ENCODE measurements around the gene PEX14.

Gene PEX14

DNA sequence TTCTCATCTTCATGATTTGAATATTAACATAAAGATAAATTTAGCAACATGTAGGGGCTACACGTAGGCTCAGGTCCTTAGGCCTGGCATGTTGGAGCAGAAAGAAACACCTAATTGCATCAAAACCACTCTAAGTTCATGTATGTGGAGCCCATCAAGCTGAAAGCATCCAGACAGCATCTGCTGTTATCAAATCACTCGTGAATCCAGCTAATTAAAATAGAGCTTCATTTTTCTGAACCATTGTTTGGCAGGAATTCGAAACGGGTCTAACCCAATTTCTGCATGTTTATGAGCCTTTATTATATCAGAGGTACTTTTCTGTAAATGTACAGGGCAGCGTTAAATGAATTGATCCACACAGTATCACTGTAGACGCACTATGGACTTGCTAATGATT, 45.7 kb downstream of the PEX14 start:
- DNase-seq (ENCODE audit: low spot score): no peak

DNA sequence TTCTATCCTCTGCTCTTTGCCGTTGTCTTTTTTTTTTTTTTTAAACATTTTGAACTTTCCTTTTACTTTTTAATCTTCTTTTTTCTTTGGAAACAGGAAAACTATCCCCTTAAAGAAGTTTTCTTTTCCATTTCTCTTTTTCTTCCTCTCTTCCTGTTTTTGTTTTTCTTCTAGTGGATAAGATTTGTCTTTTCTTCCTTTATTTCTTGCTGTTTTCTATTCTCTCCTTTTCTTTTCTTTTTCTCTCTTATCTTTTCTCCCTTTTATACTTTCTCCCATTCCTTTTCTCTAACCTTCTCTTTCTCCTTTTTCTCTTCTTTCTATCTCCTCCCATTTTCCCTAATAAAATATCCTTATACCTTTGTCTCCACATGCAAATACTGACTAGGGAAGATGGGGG, 46.2 kb downstream of the PEX14 start:
- no peak for DNase-seq (ENCODE audit: low spot score)

DNA sequence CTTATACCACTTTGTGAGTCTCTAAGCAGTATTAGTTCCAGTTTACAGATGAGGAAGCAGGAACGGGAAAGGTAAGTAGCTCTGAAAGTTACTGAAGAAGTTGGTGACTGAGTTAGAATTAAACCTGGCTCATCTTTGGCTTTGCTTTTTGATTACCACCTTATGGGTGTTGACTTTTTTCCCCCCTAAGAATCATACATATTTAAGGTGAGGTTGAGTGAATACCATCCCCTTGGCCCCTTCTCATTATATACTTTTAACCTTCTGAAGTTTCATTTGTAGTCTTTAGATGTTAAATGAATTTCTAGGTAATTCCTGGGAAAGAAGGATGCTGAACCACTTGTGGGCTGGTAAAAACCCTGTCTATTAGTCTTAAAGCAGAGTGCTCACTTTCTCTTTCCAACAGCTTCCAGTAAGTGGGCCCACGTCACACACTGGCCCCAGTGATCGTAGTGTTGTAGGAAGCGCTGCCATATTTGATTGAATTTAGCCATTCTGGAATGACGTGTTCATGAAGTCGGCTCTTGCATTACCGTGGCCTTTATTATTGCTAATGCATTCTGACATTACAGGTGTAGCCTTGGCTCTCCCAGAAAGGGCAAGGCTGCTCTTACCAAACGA, 46.9 kb downstream of the PEX14 start:
- no peak for DNase-seq (ENCODE audit: low spot score)

DNA sequence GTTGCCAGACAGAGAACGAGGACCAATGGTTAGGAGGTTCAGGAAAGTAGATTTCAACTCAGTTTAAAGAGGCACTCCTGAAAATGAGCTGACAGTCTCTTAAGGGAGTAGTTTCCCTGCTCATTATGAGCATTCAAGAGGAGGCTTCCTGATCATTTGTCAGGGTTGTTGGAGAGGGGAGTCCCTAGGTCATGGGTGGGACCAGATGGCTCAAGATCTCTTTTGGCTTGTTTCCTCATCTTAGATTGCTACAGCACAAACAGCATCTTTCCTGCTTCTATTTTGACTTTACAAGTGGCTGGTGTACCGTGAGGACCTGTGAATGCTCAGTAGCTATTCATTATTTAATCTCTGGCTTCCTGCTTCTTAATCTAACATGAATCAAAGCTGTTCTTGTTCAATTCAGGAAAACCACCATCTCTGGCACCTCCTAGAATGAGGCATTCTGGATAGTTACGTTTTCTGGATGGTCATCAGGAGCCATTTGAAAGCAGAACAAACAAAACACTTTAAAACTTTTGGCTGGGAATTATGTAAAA, 47.6 kb downstream of the PEX14 start:
- DNase-seq (ENCODE audit: low spot score): no peak

DNA sequence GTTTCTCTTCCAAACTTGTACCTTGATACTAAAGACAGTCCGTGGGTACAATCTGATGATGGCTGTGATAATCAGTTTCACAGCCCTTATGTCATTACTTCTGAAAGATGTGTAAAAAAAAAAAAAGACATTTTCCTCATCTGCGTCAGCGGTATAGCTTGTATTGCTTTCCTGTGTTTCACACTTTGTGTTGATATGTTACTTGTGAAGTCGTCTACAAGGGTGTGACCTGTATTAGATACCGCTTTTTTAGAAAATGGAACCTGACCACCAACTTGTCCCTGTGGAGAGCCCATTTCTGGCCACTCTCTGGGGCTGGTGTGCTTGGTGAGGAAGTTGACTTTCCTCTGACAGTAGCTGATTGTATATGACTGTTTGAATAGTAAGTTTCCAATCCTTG, 50.5 kb downstream of the PEX14 start:
- no peak for DNase-seq (ENCODE audit: low spot score)

DNA sequence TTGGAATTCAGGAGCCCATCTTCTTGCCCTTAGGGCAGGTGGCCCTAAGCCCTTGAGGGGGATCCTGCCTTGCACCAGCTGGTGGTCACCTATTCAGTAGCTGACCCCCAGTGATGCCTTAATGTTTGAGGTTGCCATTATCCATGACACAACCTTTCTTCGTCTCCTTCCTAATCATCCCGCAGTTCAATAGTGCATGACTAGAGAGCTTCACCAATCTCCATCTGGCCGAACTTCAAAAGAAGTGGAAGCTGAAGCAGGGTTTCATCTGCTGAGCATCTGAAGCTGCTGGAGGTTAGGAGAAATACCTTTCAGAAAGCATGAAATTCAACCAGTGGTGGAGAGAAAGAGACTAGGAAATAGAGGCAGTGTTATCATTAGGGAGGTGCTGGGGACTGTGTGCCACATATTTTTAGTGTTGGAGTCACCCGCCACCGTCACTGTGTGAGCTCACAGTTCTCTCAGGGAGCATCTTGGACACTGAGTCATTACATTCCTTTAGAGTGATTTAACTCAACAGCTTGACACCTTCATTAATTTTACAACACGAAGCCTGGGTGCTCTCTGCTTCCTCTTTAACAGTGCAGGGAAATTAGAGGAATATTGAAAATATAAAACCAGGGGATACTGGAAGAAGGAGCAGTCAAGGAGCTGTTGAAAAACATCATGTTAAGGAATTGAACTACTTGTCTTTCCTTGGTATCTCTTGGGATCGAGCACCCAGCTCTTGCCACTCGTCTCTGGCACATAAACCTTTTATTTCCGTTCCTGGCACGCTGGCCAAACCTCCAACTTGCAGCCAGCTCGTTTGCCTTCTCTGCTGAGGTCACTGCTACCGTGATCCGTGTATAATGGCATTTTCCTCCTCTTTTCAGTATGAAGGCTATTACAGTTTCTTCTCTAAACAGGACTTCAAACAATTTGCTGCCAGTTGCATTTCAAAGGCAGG, 53.6 kb downstream of the PEX14 start:
- DNase-seq (ENCODE audit: low spot score): no peak

DNA sequence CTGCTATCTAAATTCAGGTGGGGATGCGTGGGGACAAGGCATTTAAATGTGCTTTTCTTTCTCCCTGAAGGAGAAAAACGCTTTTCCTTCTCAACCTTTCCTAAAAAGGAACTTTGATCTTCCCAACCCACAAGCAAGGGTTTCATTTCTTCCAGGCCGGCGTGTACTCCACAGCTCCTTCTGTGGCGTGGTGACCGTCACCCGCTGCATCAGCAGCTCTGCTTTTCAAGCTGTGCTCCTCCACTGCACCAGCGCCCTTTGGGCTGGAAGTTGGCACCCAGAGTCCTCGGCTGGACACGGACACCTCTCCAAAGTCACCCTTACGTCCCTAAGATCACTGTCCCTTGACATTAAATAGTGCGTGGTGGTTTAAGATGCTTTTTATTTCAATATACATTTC, 54.3 kb downstream of the PEX14 start:
- DNase-seq (ENCODE audit: low spot score): no peak

DNA sequence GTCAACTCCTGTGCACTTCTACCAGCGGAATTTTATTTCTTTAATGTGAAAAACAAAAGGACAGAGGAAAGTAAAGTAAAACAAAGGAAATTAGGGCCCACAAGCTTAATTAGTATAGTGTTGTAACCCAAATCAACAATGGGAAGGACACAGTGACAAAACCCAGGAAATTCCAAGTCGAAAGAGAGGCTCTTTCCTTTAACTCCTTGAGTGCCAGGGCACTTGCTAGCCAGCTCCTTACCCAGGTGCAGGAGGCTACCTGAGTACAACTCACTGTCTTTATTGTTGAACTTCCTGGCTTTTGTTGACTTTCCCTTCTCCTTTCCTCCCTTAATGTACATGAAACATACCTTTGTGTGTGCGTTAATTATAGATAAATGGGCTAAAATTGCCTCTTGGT, 55.0 kb downstream of the PEX14 start:
- DNase-seq (ENCODE audit: low spot score): peak; percentile 68

DNA sequence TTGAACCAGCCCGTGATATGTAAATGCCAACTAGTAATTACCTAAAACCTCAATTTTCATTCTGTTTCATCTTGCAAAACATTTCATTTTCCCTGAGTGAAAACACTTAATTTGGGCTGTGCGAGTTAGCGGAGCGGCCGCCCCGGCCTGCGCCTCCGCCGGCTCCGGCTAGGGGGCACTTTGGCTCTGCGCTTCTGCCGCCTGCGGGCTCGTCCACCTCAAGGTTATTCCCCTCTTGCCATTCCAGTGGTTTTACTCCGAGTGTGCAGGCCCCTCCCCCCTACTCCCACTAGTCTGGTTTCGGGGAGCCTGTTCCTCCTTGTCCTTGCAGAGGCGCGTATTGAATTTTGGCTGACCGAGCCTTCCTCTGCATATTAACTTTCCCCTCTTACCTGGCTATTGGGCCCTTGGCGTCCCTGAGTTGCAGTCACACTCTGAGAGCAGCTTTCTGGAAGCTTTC, 55.6 kb downstream of the PEX14 start:
- peak; percentile 84 for DNase-seq (ENCODE audit: low spot score)

DNA sequence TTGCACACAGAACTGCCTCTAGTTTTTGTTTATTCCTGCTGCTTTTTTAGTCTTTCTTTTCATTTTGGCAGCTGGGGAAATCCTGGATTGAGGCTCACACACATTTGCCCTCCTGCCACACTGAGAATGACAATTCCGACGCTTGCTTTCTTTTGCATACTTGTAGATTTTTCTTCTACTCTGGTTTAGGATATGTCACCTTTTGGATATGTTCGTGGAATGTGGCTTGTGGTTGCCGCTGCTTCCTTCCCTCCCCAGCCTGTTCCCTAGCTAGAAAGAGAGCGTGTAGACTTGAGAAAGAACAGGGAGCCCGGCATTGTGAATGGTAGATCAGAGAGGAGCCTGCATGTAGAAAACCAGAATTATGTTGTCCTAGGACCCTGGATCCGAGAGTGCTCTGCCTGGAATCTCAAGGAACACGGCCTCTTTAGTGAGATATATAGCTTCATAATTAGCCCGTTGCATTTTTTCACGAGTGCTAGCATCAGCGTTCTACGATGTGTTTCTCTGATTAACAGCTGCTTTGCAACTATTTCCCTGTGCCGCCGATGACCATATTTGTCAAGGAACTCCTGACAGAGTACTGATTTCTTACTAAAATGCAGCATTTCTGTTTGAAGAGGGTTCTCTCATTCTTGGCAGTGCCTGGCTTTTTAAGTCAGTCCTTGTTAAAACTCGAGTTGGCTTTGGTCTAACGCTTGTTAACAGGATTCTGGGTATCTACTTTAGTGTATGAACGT, 56.2 kb downstream of the PEX14 start:
- DNase-seq (ENCODE audit: low spot score): no peak

DNA sequence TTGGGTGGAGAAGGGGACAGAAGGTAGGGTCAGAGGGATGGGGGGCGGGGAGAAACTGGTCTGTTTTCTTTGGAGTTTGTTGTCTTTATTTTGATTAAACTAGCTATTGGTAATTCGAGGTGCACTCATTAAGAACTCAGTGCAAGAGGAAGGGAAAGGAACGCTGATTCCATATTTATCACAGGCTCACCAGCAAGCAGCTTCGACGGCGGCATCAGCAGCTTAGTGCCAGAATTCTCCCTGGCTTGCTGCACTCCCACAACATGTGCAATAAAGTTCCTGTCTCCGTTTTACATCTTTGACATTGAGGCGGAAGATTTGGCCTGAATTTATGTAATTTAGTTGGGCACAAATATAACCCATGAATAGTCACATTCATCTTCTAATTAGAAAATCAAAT, 57.6 kb downstream of the PEX14 start:
- no peak for DNase-seq (ENCODE audit: low spot score)

DNA sequence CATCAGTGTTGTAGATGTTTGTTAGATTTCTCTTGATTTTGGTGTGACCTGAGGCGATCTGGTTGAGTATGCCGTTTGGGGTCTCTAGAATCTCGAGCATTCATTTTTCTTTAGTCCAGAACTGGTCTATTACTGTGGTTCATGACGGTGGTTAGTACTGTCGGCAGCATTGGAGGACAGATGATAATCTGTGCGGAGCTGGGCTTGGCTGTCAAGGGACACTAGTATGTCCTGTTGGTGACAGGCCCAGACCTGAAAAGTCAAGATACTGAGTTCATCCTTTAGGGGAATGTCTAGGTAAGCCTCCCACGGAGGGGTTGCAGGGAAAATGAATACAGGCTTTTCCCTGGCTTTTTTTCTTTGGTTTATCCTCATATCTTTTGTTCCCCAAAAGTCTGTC, 59.8 kb downstream of the PEX14 start:
- DNase-seq (ENCODE audit: low spot score): no peak

DNA sequence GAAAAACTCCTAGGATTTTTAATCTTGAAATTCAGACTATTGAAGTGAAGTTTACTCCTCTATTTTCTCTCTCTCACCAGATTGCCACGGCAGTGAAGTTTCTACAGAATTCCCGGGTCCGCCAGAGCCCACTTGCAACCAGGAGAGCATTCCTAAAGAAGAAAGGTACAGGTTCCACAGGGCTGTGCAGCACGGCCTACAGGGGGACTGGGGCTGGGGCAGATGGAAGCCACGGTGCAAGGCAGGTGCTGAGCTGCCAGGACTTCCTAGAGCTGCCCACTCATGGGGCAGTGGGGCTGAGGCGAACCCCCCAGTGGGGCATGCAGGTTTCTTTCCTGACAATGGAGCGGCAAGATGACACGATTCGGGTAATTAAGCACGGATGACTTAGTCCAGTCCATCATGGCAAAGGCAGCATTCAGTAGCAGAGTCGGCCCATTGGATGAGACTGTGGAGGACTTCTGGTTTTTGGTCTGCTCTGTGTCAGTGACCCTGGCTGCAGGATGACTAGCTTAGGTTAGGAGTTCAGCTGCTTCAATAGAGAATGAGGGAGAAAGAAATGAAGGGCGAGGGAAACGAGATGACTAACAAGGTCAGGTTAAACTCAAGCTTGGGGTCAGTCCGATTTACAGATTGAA, 61.5 kb downstream of the PEX14 start:
- no peak for DNase-seq (ENCODE audit: low spot score)

DNA sequence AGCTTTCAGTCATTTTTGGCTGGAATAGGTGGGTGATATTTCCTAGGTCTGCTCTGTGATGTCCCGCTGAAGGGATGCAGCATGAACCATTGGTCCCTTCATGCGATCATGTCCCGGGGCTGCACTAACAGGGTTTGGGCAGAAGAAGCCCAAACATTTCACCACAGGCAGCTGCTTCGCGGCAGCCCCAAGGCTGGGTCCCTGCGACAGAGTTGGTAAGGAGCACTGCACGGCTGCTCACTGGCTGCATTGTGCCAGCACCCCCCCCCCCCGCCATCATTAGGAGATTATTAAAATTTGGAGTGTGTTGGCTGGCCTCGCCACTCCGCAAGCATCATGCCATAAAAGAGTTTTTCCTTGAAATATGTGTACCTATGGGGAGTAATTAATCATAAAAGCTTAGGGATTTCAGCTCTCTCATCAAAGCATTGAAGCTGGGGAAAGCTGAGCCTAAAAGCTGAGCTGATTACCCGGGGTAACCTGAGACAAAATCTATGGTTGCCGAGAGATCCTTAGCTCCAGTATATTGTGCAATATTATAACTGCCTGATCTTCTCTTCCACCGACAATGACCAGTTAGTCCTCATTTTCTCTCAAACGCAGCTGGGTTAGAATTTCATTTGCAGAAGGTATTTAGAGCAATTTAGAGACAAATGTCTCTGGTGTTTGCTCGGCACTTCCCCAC, 62.5 kb downstream of the PEX14 start:
- DNase-seq (ENCODE audit: low spot score): no peak

DNA sequence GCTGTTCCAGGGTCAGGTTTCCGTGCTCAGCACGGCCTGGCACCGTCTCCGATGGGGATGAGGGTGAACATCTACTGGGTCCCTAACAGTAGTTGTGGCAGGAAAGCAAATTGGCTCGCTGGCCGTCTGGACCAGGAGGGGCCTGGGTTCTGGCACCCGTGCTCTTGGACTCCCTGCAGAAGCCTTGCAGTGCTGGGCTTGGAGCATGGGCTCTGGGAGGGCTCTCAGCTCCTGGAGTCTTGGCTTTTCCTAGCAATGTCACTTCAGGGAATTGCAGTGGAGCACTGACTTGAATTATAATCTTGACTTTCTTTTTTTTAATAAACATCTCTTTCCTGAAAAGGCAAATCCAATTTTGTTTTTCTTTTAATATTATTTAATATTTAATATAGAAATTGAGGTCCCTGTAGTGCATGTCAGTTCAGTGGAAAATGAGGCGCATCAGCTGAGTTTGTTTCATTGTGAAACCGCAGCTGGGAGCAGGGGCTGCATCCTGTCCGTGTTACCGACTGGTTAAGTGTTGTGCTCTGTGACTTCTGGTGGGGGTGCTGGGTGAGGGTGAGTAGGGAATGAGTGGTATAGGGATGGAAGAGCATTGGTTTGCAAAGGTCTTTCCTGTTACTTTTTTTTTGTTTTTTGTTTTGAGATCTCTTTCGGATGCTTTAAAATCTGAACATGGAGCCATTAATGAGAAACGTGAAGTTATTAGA, 64.1 kb downstream of the PEX14 start:
- no peak for DNase-seq (ENCODE audit: low spot score)

DNA sequence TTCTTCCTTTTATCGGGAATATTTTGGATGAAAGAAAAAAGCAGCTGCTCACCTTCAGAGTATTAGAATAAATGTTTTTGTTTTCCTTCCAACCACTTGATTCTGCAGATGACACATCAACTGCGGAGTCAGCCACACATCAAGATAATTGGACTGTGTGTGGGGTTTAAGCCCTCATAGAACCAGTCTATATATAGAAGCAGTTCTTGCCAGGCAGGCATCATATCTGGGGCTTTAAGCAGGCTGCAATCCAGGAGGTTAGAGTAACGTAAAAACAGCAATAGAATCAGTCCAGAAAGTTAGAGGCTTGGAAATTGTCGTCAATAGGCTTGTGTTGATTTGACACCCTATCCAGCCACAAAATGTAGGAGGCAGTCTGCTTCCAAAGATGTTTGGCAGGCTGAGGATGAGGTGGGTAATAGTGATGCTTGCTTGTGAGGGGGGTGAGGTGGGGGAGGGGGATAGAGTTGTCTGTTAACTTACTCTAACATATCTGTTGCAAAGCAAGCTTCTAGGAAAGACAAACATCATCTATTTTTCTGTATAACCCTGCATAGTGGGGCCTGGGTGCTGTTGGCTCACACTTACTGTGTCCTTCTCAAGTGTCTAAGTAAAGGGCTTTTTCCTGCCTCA, 64.8 kb downstream of the PEX14 start:
- no peak for DNase-seq (ENCODE audit: low spot score)

DNA sequence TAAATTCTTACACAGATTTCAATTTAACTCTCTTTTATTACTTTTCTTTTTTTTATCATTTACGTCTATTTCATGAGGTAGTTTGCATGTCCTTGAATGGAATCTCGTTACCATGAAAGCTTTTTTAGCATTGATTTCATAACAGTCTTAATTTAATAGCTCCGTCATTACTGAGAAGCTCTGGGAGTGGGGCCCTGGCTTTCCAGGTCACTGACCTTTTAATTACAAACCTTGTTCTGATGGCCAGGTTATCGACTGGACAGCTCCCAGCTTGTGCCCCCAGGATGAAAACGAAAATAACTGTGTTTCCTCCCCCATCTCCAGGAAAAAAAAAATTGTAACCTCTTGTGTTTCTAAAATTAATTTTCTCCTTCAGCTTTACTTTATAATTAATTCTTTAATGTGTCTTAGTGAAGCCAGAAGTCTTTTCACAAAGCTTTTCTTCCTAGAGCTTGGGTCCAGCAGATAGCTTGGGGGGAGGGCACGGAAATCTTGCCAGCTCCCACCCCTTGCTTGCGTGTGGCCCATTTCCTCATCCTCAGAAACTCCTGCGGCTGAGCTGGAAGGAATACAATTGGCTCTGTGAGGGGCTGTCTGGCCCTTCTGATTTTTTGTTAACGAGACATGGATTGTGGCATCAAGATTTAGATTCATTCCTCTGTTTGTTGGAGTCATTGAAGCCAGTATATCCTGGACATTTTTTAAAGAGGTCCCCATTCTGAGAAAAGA, 65.7 kb downstream of the PEX14 start:
- DNase-seq (ENCODE audit: low spot score): no peak

DNA sequence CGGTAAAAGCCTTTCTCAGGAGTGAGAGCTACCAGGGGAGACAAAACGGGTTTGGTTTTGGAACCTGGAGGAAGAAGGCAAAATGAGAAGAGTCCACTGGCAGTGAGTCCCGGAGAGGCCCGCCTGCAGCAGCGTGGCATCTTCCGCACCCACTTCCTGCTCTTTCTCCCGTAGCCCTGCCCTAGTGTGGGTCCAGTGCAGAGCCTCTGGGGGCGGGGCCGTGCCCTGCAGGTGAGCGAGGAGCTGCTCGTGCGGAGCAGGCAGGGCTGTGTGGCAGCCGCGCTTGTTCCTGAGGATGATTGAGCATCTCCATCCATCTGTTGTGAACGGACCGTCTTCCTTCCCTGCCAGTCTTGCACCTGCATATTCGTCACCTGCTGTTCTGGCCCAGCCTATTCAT, 66.5 kb downstream of the PEX14 start:
- DNase-seq (ENCODE audit: low spot score): no peak

DNA sequence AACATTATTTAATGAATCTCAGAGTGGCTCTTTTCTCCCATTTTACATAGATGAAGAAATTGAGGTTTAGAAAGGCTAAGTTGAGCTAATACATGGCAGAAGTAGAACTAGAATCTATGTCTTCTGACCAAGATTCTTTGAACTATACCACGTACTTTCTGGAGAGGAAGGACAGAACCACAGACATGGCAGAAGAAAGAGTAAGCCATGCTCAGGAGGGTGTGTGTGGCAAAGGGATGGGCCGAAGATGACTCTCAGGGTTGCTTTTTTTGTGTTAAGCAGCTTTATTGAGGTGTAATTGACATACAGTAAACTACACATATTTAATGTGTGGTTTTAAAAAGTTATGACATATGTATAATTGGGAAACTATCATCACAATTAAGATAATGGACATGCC, 69.5 kb downstream of the PEX14 start:
- no peak for DNase-seq (ENCODE audit: low spot score)

DNA sequence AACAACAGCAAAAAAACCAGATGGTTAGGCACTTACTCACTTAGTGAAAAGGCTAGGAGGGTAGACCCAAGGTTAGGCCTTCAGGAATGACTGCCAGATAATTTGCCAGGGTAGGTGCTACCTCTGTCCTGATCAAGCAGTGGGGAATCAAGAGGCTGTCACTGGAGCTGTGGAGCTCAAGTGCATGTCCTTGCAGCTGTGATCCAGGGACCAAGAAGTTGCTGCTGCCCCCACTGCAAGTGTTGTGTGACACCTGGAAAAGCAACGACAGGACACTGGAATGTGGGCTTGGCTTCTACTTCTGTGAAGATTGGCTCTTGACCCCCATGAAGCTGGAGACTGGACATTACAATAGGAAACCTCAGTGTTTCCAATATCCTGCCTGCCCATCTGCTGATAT, 72.1 kb downstream of the PEX14 start:
- DNase-seq (ENCODE audit: low spot score): no peak
